Vagina (tissue), 2 donors: Measurements from ENCODE around the gene ENKUR. TPM values are rescaled to one million over a fixed set of nuclear protein-coding genes. Genes with fewer than 3 reads are reported as not detected.

Experiments used
- DNase-seq, 2 donors: peaks; one replicate each; pipeline ENCODE4 v3.0.0-alpha.2; 2017; ENCODE audit errors: extremely low spot score in 2 of 2
- H3K27ac ChIP-seq: fragments of 200-600 bp; sonication (generic); one replicate; pipeline ENCODE4 v1.5.1; 2019
- H3K27me3 ChIP-seq: fragments of 200-600 bp; sonication (generic); one replicate; pipeline ENCODE4 v1.5.1; 2019
- H3K36me3 ChIP-seq, 2 donors: fragments of 200-600 bp; sonication (generic); one replicate each; pipeline ENCODE4 v1.5.1; 2017 to 2019
- H3K4me1 ChIP-seq: fragments of 200-600 bp; sonication (generic); one replicate; pipeline ENCODE4 v1.5.1; 2019
- H3K4me3 ChIP-seq, 2 donors: fragments of 200-600 bp; sonication (generic); 1 replicate in 1 of 2; 2 replicates in 1 of 2; pipeline ENCODE4 v1.5.1; 2016 to 2019
- H3K9me3 ChIP-seq: fragments of 200-600 bp; sonication (generic); one replicate; pipeline ENCODE4 v1.5.1; 2019
- POLR2A ChIP-seq, 2 donors: fragments of 450-650 bp; IDR thresholded peaks; one replicate each; pipeline ENCODE4 v1.6.1; 2017; ENCODE audit warnings: antibody characterized with exemption in 2 of 2, mild to moderate bottlenecking in 2 of 2, moderate library complexity in 2 of 2
- POLR2AphosphoS5 ChIP-seq, 2 donors: sonication (generic); formaldehyde crosslinking; IDR thresholded peaks; one replicate each; pipeline ENCODE4 v1.9.0; 2017; ENCODE audit warnings: antibody characterized with exemption in 2 of 2, mild to moderate bottlenecking in 2 of 2, low read depth in 1 of 2; ENCODE audit not compliant: insufficient read depth in 1 of 2
- intact Hi-C: fragments of 100-400 bp; cut with DNase I; formaldehyde crosslinking; loops from one replicate; pipeline ENCODE4 v1.15.1; 2023
- total RNA-seq: library from RNA; depleted of rRNA; stranded (reverse); fragments of >200 nt; gene quantifications from one replicate; pipeline ENCODE4 v1.2.3, GENCODE V29; 2016
- TF ChIP-seq, protein P1 (sequence below), 3 experiments: fragments of 450-650 bp in 2 of 3; fragments of 200-600 bp in 1 of 3; sonication (generic) in 1 of 3; IDR thresholded peaks; one replicate each; pipeline ENCODE4 v1.5.1; 2017 to 2019; ENCODE audit warnings: antibody characterized with exemption in 3 of 3, mild to moderate bottlenecking in 2 of 3, moderate library complexity in 2 of 3

The ENKUR gene
- total RNA-seq, 1 donor from 2014 or later: not detected

DNA sequence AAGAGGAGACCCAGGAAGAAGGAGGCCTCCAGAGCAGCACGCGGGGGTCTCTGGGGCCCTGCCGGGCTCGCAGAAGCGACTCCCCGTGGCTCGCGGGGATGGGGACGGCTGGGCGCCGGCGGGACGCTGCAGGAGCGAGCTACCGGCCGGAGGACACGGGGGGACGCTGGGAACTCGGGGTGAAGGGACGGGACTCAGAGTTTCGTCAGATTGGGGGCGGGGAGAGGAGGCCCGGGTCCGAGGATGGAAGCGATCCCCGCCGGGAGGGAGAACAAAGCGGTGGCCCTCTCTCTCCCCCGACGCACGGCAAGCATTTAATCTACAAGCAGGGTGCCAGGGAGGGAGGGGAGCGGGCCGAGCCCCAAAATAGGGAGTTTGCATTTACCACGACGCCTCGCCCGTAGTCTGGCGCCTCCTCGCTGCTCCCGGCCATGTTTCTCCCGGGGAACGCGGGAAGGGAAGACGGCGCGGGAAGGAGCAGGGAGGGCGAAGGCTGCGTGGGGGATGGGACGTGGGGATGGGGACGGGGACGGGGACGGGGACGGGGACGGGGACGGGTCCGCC lies 63.7 kb downstream of the ENKUR start, which contains the start of gene PRTFDC1:
PRTFDC1 (minus strand) TSS at position 464 of the 564 bp plus-strand sequence; CDS start at position 433, 31 bp downstream.
- peaks cover 30% of the 10 kb centered on the region for H3K4me1 ChIP-seq
- H3K27me3 ChIP-seq: no peaks in the 10 kb centered on the region
- H3K27ac ChIP-seq: peak within 1 kb of the TSS; percentile 90
- no peak for DNase-seq
- peak within 1 kb of the TSS; percentile 67 to 84 for H3K4me3 ChIP-seq
- H3K36me3 ChIP-seq: no peaks in the 10 kb centered on the region
- no peaks in the 10 kb centered on the region for H3K9me3 ChIP-seq
- intact Hi-C loops: loop anchor here (2.0 kb wide), 1 partner anchor 229 kb away; the partner anchor contains the start of gene ARHGAP21
- TF ChIP-seq POLR2AphosphoS5 (IDR thresholded peaks at IDR 0.05; ENCODE audit: insufficient read depth in 1 of 2, low read depth in 1 of 2): peak in 1 of 2 donors; percentile 20
- no peak for TF ChIP-seq POLR2A (IDR thresholded peaks at IDR 0.05)

DNA sequence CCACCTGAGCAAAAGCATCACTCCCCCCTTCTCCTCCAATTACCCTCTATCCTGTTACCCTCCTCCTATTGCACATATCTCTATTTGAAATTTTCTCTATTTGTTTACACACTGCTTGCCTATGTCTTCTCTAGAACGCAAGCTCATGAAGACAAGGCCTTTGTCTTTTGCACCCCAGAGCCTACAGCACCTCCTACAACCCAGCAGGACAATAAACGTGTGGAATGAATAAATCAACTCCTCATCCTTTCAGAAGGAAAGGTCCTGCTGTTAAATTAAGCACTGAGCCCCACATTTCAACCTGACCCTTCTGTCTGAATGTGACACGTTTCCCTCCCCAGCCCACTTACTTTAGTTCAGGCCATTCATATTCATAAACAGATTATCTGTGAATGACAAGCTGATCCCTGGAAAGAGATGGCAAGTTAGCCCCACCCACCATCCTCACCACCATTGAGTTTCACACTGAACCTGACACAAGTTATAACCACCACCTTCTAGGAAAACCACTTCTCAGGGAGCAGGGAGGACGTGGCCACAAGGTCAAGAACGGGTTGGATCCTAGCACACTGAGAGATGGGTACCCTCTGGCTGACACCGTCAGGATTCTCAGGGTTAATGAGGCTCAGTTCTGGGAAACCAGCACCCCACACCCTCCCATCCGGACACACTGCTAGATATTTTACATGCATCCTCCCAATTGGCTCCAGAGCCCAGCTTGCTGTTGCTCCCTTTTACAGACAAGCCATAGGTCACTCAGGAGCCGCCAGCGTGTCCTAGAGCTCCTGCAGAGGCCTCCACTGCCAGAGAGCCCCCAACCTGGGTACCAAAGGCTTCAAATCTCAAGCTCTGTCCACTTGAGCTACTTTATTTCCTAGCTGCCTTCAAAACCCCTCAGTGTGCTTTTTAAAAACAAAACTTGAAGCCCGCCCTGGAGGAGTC lies 64.5 kb downstream of the ENKUR start:
- H3K27ac ChIP-seq: peak overlapping the region; percentile 90
- no peaks in the 10 kb centered on the region for H3K9me3 ChIP-seq
- no peaks in the 10 kb centered on the region for H3K36me3 ChIP-seq
- H3K27me3 ChIP-seq: no peaks in the 10 kb centered on the region
- DNase-seq: no peak
- TF ChIP-seq, protein P1, sequence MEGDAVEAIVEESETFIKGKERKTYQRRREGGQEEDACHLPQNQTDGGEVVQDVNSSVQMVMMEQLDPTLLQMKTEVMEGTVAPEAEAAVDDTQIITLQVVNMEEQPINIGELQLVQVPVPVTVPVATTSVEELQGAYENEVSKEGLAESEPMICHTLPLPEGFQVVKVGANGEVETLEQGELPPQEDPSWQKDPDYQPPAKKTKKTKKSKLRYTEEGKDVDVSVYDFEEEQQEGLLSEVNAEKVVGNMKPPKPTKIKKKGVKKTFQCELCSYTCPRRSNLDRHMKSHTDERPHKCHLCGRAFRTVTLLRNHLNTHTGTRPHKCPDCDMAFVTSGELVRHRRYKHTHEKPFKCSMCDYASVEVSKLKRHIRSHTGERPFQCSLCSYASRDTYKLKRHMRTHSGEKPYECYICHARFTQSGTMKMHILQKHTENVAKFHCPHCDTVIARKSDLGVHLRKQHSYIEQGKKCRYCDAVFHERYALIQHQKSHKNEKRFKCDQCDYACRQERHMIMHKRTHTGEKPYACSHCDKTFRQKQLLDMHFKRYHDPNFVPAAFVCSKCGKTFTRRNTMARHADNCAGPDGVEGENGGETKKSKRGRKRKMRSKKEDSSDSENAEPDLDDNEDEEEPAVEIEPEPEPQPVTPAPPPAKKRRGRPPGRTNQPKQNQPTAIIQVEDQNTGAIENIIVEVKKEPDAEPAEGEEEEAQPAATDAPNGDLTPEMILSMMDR (IDR thresholded peaks at IDR 0.05): no peak
- TF ChIP-seq POLR2A (IDR thresholded peaks at IDR 0.05): no peak
- no peak for TF ChIP-seq POLR2AphosphoS5 (IDR thresholded peaks at IDR 0.05; ENCODE audit: insufficient read depth in 1 of 2, low read depth in 1 of 2)
- peak overlapping the region; percentile 67 to 84 for H3K4me3 ChIP-seq
- intact Hi-C loops: loop anchor here (2.0 kb wide), 1 partner anchor 229 kb away; the partner anchor contains the start of gene ARHGAP21
- peaks cover 25% of the 10 kb centered on the region for H3K4me1 ChIP-seq

DNA sequence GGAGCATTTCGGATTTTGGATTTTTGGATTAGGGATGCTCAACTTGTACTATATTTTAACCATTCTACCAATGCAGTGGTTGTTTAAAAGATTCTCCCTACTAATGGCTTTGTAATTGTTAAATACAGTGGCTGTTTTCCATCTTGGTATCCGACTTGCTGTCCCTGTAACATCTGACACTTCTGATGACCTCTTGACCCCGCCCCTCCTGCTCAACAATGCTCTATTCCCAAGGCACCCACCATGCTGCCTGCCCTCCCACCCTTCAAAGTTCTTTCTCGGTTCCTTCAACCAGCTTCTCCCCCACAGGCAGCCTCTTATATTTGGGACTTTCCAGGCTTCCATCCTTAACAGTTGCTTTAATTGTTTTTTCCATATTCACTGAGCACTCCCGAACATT lies 65.5 kb downstream of the ENKUR start:
- no peaks in the 10 kb centered on the region for H3K9me3 ChIP-seq
- no peak for DNase-seq
- intact Hi-C loops: no loop called here

DNA sequence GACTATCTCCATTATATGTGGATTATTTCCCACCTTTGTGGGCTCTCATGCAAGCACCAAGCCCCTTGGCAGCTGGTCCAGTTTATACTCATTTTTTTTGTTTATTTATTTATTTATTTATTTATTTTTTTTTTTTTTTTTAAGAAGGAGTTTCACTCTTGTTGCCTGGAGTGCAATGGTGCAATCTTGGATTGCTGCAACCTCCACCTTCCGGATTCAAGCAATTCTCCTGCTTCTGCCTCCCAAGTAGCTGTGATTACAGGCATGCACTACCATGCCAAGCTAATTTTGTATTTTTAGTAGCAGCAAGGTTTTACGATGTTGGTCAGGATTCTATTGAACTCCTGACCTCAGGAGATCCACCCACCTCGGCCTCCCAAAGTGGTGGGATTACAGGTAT lies 66.3 kb downstream of the ENKUR start:
- H3K27me3 ChIP-seq: no peaks in the 10 kb centered on the region
- intact Hi-C loops: no loop called here
- H3K27ac ChIP-seq: no peak overlapping the region
- H3K9me3 ChIP-seq: no peaks in the 10 kb centered on the region
- TF ChIP-seq, protein P1 (IDR thresholded peaks at IDR 0.05): no peak
- TF ChIP-seq POLR2AphosphoS5 (IDR thresholded peaks at IDR 0.05; ENCODE audit: insufficient read depth in 1 of 2, low read depth in 1 of 2) (no peak), POLR2A (IDR thresholded peaks at IDR 0.05) (no peak)
- H3K4me1 ChIP-seq: peaks cover 26% of the 10 kb centered on the region
- DNase-seq: no peak
- no peaks in the 10 kb centered on the region for H3K36me3 ChIP-seq
- H3K4me3 ChIP-seq: no peak overlapping the region

More for the DNA sequence above, 65.5 kb downstream of the ENKUR start:
- Histone ChIP-seq H3K27me3 (no peaks in the 10 kb centered on the region), H3K4me1 (peaks cover 25% of the 10 kb centered on the region), H3K36me3 (no peaks in the 10 kb centered on the region), H3K27ac (no peak overlapping the region), H3K4me3 (no peak overlapping the region)
- no peak for TF ChIP-seq POLR2AphosphoS5 (IDR thresholded peaks at IDR 0.05; ENCODE audit: insufficient read depth in 1 of 2, low read depth in 1 of 2)
- TF ChIP-seq POLR2A (IDR thresholded peaks at IDR 0.05): no peak
- TF ChIP-seq, protein P1 (IDR thresholded peaks at IDR 0.05): no peak

DNA sequence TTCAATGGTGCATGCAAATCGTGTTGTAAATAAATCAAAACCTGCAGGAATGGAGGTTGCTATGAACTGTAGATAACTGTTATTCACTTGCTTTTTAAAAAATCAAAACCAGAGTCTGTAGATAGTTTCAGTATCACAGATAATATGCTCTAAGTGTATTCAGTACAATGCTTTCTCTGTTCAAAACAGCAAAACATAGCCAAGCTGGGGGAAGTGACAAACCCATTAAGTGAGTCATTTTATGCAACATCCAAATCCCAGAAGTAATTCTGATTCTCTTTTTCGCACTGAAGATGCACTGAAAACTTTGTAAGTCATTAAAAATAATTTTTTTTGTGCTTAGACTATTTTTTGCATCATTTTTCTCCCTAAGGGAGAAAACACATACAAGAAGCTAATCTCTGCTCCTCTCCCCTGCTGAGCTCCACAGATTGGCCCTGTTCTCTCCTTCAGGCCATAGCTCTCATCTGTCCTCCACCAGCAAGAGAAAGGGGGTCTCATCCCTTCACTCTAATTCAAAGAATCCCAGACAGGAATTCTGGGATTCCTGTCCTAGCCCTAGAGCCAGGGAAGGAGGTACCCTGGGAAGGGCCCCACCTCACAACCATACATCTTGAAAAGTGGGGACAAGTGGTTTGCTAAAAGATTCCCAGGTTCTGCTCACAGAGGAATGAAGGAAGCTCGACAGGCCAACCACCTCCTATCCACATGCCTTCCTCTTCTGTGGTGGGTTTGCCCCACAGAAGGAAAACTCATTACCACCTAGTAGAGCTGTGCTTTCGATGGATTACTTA lies 68.5 kb downstream of the ENKUR start:
- H3K27ac ChIP-seq: peak overlapping the region; percentile 34
- no peaks in the 10 kb centered on the region for H3K9me3 ChIP-seq
- TF ChIP-seq, protein P1 (IDR thresholded peaks at IDR 0.05): no peak
- no peak for TF ChIP-seq POLR2A (IDR thresholded peaks at IDR 0.05)
- TF ChIP-seq POLR2AphosphoS5 (IDR thresholded peaks at IDR 0.05; ENCODE audit: insufficient read depth in 1 of 2, low read depth in 1 of 2): no peak
- DNase-seq: no peak
- no peak overlapping the region for H3K4me3 ChIP-seq
- H3K27me3 ChIP-seq: no peaks in the 10 kb centered on the region
- intact Hi-C loops: no loop called here
- peaks cover 15% of the 10 kb centered on the region for H3K4me1 ChIP-seq
- no peaks in the 10 kb centered on the region for H3K36me3 ChIP-seq
